ENCODE results near the gene DIP2C.
"Not testable (repeated sequence)": the region's sequence is repeated elsewhere in the genome, so short reads cannot be mapped to it uniquely, and the experiment has no call there.

Gene DIP2C

GRCh38 chr10:697097-697875 is 7.8 kb upstream of the DIP2C start:
- no peak for DNase-seq (ENCODE audit: low spot score)

GRCh38 chr10:695396-695795 is 5.9 kb upstream of the DIP2C start:
- DNase-seq (ENCODE audit: low spot score): no peak

DNA sequence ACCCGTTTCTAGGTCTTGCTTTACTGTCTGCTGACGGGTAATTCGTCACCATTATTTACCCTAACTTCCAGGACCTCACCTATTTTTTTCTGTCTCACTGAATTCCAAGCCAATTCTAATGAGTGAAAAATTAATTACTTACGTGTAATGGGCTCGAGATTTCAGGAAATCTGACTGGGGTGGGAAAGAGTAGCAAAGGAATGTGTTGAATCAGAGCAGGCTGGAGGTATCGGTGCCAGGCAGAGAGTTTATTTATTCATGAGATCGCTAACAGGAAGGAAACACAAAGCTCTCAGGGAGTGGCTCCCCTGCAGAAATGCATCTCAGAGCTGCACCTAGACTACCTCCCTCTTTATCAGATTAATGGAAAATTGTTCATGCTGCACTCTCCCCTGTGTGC is 4.0 kb upstream of the DIP2C start:
- no peak for DNase-seq (ENCODE audit: low spot score)

DNA sequence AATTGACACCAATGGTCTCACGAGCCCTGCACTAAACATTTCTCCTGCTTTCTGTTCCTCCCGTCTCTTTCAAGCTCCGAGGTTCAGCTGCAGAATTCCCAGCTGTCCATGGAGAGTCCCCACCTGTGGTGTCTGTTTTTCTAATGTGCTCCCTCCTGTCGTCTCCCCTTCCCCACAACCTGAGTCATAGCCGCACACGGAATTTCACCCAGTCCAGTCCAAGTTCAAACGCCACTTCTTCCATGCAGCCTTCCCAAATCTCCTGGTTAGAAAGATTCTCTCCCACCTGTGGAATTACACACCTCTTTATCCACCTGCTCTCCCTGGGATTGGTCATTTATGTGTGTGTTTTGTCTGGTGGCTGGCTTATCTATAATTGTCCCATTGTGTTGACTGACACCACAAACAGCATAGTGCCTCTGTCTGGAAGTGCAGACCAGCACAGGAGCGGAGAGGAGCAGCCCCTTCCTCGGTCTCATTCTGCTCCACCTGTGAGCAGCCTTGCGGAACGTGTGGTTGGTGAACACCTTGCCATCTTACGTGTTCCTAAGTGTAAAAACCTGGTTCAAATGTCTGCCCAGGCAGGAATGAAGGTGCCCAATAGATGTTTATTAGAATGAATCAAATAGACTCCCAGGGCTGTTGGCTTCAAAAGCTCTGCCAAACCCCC is 3.3 kb upstream of the DIP2C start:
- no peak for DNase-seq (ENCODE audit: low spot score)

GRCh38 chr10:691216-691615 is 1.7 kb upstream of the DIP2C start:
- DNase-seq (ENCODE audit: low spot score): no peak

DNA sequence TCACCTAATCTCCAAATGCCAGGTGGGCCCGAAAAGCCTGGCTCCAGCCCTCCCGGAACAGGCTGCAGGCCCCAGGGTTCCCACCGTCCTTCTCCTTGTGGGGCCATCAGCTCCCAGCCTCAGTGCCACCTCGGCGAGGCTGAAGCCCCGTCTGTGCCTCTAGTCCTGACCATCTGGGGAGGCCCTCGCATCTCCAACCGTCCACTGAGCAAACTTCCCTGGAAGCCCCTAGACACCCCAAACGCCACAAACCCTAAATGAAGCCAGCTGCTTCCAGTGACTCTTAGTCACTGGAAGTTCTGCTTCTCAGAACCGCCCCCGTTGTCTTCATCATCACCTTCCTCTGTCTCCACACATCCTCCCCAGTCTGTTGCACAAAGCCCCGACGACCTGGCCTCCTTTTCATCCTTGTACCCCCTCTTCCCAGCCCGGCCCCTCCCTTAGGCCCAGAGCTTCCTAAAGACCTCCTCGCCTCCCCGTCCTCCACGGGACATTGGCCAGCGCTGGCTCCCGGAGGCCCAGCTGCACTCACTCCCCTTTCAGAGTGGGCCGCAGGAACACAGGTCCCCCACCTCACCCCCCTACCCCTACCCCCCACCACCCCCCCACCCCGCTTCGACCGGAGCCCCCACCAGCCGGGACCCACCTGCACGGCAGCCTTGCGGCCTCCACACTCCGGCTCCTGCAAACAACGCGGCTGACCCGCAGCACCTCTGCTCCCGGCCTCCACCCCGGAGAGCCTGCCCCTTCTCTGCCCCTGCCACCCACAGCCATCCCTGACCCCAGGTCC is 1.1 kb upstream of the DIP2C start:
- no peak for DNase-seq (ENCODE audit: low spot score)

DNA sequence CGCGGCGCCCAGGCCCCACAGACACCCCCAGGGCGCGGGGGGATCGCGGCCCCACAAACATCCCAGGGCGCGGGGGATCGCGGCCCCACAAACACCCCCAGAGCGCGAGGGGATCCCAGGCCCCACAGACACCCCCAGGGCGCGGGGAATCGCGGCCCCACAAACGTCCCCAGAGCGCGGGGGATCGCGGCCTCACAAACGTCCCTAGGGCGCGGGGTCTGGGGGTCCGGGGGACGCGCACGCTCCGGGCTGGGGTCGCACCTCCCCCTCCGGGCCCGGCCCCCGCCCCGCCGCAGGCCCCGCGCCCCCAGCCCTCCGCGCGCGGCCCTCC is 382 bp downstream of the DIP2C start:
- no peak for DNase-seq (ENCODE audit: low spot score)

GRCh38 chr10:688312-689120 is 952 bp downstream of the DIP2C start:
- peak; percentile 63 for DNase-seq (ENCODE audit: low spot score)

GRCh38 chr10:687583-688311 is 1.7 kb downstream of the DIP2C start:
- DNase-seq (ENCODE audit: low spot score): no peak

DNA sequence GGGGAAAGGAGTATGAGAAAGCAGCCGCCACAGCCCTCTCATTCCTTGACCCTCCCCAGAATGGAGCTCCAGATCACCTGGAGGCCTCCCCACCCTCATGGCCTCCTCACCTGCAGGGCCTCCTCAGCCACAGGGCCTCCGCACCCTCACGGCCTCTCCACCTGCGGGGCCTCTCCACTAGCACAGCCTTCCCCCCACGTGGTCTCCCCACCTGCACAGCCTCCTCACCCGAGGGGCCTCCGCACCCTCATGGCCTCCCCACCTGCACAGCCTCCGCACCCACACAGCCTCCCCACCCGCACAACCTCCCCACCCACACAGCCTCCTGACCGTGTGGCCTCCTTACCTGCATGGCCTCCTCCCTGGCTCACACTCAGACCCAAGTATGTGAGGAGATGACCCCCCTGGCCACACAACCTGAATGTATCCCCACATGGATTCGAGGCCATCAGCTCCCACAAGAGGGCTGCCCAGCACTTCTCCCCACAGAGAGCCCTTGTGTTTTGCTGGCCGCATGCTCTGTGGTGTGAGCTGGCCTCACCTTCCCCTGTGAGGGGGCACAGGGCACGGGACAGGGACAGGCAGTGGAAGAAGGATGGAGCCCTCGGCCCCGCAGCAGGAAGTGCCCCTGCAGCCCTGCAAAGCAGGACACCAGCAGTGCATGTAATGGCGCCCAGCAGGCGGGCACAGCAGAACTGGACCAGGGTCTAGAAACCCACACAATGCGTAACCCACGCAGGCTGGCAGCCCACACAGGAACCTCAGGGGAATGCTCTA is 3.1 kb downstream of the DIP2C start:
- DNase-seq (ENCODE audit: low spot score): no peak

DNA sequence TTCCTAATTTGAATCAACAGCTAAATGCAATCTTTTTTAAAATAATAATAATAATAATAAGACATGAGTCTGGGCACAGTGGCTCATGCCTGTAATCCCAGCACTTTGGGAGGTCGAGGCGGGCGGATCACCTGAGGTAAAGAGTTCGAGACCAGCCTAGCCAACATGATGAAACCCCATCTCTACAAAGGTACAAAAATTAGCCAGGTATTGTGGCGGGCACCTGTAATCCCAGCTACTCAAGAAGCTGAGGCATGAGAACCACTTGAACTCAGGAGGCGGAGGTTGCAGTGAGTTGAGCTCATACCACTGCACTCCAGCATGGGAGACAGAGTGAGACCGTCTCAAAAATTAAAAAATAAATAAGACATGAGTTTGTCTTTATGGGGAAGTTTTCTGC is 3.9 kb downstream of the DIP2C start:
- no peak for DNase-seq (ENCODE audit: low spot score)

GRCh38 chr10:683448-684071 is 5.9 kb downstream of the DIP2C start:
- no peak for DNase-seq (ENCODE audit: low spot score)

- no peak for DNase-seq (ENCODE audit: low spot score)
Observed at GRCh38 chr10:682931-683447, 6.5 kb downstream of the DIP2C start.

DNA sequence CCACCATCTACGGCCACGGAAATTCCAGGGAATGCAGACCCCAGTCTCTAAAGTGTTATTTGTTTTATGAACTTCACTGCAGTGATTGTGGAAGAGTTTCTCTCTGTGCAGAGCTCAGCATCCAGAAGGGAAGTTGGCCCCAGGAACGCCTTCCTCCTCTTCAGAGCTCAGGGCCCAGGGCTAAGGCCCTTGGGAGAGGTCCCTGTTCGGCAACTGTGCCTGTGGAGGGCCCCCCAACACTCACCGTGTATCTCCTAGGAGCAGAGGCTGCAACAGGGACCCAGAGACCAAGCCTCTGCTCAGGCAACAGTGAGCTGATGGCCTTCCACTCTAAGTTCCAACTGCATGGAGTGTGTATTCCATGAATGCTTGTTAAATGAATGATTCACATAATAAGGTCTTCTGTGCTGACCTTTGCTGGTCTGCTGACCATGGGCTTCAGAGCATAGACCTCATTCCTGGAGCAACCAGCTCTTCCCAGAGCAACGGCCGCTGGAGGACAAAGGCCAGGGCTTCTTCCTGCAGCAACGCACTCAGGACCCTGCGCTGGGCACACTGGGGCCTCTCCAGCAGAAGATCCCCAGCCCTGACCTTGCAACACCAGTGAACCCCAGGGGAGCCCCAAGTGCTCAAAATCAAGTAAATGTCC is 7.7 kb downstream of the DIP2C start:
- DNase-seq (ENCODE audit: low spot score): no peak

DNA sequence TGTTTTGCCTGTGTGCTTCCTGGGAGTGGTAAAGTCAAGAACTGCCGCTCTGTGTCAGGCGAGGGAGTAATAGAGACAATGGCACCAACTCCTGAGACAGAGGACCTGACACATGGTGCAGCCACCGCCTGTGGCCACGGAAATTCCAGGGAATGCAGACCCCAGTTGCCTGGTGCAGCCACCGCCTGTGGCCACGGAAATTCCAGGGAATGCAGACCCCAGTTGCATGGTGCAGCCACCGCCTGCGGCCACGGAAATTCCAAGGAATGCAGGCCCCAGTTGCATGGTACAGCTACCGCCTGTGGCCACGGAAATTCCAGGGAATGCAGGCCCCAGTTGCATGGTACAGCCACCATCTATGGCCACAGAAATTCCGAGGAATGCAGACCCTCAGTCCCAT is 8.7 kb downstream of the DIP2C start:
- no peak for DNase-seq (ENCODE audit: low spot score)

DNA sequence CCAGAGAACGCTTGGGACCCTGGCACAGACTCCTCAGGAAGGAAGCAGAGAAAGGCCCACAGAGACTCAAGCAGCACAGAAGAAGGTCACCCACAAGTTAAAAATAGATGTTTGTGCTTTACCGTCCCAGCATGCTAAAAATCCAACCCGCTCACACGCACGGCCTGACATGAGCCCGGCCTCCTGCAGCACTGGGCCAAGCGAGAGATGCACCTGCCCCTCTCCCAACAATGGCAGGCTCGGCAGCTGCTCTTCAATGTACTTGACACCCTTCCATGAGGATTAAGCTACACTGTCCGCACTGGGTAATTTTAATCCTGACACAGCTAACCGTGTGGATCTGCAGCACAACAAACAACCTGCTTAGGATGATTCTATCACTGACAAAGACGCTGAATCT is 9.3 kb downstream of the DIP2C start:
- no peak for DNase-seq (ENCODE audit: low spot score)

- no peak for DNase-seq (ENCODE audit: low spot score)
Observed at GRCh38 chr10:679556-679955, 9.9 kb downstream of the DIP2C start.

DNA sequence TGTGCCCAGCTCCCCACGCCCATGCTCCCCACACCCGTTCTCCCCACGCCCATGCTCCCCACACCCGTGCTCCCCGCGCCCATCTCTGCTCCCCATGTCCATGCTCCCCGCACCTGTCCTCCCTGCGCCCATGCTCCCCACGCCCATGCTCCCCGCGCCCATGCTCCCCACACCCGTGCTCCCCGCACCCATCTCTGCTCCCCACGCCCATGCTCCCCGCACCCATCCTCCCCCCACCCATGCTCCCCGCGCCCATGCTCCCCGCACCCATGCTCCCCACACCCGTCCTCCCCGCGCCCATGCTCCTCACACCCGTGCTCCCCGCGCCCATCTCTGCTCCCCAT is 10.8 kb downstream of the DIP2C start:
- DNase-seq (ENCODE audit: low spot score): not testable (repeated sequence)

GRCh38 chr10:677750-678661 is 11.5 kb downstream of the DIP2C start:
- no peak for DNase-seq (ENCODE audit: low spot score)
